ENCODE results near the gene HCRT.

HCRT gene

DNA sequence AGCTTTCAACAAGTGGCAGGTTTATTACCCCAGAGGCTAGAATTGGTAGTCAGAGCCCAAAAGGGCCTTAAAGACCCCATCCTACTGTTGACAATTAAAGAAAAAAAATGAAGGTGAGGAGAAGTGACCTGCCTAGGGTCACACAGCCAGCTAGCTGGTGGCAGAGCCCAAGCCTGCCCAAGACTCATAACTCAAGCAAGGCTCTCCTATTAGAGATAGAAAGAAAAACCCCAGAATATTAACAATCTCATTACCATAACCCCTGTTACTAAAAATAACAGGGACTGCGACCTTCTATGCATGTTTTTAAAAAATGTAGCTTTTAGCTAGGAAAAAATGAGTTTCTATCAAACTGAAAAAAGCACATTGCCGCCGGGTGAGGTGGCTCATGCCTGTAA, 48.6 kb downstream of the HCRT start:
- DNase-seq: no peak

DNA sequence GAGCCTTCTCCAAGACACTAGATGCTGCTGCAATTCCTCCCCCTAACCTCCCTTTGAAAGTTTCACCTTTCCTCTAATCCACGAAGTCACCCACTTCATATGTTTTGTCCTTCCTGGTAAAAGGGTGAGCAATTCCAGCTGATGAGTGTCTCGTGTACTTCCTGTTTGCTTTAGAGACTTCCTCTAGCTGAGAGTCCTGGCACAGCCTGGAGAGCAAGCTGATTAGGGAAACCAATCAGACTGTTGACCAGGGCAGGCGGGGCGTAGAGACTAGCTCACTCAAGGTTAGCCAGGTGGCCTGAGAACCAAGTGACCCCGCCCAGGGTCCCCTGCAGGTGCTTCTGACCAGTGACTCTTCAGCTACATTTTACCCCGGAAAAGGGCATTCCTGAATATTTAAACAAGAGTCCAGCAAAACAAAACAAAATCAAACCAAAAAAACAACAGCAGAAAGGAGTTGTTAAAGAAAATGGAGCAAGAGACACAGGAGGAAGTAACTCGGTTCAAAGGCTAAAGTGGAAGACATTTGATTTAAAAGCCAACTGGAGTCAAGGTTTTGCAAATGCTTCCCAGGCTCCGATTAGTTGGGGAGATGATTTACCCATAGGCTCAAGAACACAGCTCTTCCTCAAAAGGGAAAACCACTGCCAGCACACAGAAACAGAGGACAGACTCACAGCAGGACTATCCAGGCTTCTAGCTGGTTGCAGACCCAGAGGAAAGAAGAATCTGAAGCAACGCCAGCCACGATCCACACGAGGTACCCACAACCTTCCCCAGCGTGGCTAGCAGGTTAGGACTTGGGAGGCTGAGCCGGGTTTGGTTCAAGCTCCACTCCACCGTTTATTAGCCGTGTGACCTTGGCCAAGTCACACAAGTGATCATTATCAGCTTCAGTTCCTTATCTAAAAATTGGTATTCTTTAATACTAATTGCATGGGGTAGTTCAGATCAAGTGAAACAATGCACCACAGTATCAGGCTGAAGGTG, 49.3 kb downstream of the HCRT start:
- peak; percentile 55 for DNase-seq

DNA sequence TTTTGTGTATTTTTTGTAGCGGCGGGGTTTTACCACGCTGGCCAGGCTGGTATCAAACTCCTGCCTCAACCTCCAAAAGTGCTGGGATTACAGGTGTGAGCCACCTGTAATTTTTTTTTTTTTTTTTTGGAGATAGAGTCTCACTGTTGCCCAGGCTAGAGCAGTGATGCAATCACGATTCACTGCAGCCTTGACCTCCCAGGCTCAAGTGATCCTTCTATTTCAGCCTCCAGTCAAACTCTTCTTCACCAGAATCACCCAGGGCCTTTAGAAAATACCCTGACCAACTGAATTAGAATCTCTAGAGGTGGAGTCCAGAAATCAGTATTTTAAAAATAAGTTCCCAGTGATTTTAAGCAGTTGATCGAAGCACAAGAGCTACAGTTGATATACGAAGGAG, 50.1 kb downstream of the HCRT start:
- DNase-seq: no peak
